OCI-LY3 (cell line): ENCODE results near the gene WNT5A.

ENCODE experiments used
- EZH2phosphoT487 ChIP-seq: fragments of 200-600 bp; shearing (Covaris generic); IDR thresholded peaks from 2 replicates; pipeline ENCODE4 v1.6.1; 2018; ENCODE audit warnings: antibody characterized with exemption, mixed run types, low read depth
- TF ChIP-seq, protein P1 (sequence below): fragments of 200-600, 300-600 bp; sonication (generic); IDR thresholded peaks from 2 replicates; pipeline ENCODE4 v1.5.1; 2014; ENCODE audit warnings: antibody characterized with exemption, low read length, low read depth

DNA sequence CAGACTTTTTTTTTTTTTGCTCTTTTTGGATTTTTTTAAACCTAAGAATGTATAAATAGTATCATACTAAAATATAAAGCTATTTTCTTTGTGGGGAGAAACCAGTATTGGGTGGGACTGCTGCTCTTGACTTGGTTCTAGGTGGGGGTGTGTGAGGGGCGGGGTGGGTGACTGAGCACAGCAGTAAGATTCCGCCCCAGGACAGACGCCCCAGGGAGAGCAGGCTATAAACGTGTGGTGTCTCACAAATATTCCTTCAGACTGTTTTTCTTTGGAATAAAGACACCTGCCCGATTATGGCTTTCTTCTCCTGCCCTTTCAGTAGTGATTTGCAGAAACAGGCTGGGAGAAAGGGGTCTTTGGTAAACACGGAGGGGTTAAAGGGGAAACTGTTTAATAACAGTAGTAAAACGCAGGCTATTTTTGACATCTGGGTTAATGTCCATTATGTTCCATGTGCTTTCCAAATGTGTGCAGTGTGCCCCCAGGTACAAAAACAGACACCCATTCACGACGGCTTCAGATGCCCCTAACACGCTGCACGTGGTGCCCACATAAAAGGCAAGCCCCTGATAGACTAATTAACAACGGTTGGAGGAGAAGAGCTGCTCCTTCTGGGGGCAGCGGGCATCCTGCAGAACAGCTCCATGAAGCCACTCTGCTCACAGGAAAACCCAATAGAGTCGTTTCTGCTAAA, 28.6 kb upstream of the WNT5A start:
- TF ChIP-seq, protein P1, sequence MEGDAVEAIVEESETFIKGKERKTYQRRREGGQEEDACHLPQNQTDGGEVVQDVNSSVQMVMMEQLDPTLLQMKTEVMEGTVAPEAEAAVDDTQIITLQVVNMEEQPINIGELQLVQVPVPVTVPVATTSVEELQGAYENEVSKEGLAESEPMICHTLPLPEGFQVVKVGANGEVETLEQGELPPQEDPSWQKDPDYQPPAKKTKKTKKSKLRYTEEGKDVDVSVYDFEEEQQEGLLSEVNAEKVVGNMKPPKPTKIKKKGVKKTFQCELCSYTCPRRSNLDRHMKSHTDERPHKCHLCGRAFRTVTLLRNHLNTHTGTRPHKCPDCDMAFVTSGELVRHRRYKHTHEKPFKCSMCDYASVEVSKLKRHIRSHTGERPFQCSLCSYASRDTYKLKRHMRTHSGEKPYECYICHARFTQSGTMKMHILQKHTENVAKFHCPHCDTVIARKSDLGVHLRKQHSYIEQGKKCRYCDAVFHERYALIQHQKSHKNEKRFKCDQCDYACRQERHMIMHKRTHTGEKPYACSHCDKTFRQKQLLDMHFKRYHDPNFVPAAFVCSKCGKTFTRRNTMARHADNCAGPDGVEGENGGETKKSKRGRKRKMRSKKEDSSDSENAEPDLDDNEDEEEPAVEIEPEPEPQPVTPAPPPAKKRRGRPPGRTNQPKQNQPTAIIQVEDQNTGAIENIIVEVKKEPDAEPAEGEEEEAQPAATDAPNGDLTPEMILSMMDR = no peak
- TF ChIP-seq EZH2phosphoT487 = no peak
